Cerebellar nuclear complex (tissue), 1 donor: ENCODE measurements around the gene SLC5A5.
"Not testable (repeated sequence)": the region's sequence is repeated elsewhere in the genome, so short reads cannot be mapped to it uniquely, and the experiment has no call there.

ENCODE experiments used
- DNase-seq, 2 experiments: peaks; one replicate each; lab custom pipeline; 2025; lab: John Stamatoyannopoulos, UW

SLC5A5 gene

DNA sequence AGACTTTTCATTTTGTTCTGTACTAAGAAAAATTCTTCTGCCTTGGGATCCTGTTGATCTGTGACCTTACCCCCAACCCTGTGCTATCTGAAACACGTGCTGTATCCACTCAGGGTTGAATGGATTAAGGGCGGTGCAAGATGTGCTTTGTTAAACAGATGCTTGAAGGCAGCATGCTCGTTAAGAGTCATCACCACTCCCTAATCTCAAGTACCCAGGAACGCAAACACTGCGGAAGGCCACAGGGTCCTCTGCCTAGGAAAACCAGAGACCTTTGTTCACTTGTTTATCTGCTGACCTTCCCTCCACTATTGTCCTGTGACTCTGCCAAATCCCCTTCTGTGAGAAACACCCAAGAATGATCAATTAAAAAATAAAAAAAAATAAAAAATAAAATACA lies 47.4 kb downstream of the SLC5A5 start:
- not testable (repeated sequence) for DNase-seq

GRCh38 chr19:17920527-17920926 lies 48.8 kb downstream of the SLC5A5 start:
- no peak for DNase-seq

DNA sequence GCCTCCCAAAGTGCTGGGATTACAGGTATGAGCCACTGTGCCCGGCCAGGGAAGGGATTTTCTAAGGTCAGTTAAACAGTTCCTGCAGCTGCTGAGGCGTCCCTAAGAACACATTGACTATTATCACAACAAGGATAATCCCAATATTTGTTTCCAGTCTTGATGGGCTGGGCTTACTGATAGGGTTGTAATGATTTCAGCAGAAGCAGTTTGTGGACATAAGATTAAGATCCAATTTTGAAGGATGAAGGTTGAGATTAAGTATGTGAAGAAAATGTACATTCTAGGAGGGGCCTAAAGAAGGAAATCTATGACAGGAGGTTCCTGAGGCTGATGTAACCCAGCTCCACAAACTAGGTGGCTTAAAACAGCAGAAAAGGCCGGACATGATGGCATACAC lies 50.4 kb downstream of the SLC5A5 start:
- DNase-seq, result no peak

GRCh38 chr19:17926044-17926443 lies 54.3 kb downstream of the SLC5A5 start:
- DNase-seq, result no peak

DNA sequence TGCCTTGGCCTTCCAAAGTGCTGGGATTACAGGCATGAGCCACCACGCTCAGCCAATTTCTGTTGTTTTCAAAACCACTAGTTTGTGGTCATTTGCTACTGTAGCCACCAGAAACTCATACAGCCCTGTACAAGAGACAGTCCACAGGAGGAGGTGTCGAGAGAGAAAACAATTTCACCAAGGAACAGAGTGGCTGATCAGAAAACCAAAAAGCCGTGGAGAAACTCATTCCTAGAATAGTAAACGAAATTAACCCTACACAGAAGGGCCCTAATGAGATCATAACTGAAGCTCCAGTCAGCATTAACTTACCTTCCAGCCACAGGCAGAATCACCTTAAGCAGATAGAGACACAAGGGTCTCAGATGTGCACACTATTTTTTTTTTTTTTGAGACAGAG lies 57.3 kb downstream of the SLC5A5 start:
- DNase-seq, result no peak

DNA sequence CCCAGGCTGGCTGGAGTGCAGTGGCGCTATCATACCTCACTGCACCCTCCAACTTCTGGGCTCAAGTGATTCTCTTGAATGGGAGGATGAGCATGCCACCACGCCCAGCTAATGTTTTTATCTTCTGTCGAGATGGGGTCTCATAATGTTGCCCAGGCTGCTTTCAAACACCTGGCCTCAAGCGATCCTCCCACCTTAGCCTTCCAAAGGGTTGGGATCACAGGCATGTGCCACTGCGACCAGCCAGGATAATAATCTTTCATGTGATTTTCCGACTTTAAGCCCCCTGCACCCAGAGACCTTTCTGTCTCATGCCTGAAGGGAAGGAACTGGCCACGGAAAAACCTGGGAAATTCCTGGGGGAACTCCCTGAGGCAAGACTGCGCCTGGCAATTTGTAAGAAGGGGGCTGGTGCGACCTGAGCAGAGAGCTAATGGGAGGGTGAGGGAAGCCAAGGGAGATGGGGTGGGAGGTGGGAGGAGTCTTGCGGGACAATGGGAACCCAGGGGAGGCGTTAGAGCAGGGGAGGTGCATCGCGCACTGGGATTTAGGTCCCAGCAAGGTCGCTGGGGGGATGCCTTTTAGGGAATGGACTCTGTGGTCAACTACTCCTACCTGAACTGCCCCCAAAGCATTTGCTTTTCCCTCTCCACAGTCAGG lies 59.9 kb downstream of the SLC5A5 start:
- no peak for DNase-seq

- peak in 1 of 2 experiments; percentile 62 for DNase-seq
Observed at GRCh38 chr19:17932485-17933338, 61.0 kb downstream of the SLC5A5 start, which contains the start of gene CCDC124. CCDC124 (plus strand) TSS chr19:17933015; CDS start chr19:17936421, 3,406 bp downstream.

DNA sequence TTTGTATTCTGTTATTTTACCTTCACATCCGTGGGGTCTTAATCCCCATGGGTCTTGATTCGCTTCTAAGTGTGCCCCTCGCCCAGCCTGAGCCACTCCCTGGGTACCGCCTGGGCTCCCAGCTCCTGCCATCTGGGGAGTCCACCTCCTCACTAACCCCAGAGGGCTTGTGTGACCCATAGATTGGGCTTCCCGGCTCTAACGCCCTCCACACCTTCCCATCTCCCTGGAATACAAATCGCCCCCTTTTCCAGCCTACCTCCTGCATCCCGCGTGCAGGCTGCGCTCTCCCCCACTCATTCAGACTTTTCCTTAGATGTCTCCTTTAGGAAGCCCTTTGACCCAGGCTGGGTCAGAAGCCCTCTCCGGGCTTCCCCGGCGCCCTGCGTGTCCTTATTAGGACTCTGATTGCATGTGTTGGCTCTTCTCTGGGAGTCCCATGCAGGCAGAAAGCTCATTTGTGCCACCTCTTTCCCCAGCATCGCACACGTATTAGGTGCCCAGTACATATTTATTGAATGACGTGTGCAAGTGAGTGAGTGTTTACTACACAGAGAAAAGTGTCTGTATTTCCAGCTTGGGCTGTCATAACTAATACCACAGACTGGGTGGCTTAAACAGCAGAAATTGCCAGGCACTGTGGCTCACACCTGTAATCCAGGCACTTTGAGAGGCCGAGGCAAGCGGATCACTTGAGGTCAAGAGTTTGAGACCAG lies 61.8 kb downstream of the SLC5A5 start:
- DNase-seq, result no peak

GRCh38 chr19:17936379-17936778 lies 64.6 kb downstream of the SLC5A5 start:
- no peak for DNase-seq

DNA sequence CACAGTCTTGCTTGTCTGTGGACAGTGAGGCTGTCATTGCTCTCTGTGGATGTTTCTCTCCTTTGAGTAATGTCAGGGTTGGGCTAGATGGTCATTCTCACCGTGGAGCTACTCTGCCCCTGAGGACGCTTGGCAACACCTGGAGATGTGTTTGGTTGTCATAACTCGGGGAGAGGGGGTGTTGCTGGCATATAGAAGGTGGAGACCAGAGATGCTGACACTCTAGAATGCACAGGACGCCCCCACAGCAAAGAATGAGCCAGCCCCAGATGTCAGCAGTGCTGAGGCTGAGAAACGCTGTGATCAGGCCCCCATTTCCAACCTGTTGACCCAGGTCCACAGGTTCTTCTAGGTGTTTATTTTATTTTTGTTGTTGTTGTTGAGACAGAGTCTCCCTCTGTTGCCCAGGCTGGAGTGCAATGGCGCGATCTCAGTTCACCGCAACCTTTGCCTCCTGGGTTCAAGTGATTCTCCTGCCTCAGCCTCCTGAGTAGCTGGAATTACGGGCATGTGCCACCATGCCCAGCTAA lies 65.7 kb downstream of the SLC5A5 start:
- DNase-seq, result no peak

GRCh38 chr19:17938092-17938845 lies 66.5 kb downstream of the SLC5A5 start:
- DNase-seq, result no peak

- no peak for DNase-seq
Observed at GRCh38 chr19:17942181-17942580, 70.4 kb downstream of the SLC5A5 start.

DNA sequence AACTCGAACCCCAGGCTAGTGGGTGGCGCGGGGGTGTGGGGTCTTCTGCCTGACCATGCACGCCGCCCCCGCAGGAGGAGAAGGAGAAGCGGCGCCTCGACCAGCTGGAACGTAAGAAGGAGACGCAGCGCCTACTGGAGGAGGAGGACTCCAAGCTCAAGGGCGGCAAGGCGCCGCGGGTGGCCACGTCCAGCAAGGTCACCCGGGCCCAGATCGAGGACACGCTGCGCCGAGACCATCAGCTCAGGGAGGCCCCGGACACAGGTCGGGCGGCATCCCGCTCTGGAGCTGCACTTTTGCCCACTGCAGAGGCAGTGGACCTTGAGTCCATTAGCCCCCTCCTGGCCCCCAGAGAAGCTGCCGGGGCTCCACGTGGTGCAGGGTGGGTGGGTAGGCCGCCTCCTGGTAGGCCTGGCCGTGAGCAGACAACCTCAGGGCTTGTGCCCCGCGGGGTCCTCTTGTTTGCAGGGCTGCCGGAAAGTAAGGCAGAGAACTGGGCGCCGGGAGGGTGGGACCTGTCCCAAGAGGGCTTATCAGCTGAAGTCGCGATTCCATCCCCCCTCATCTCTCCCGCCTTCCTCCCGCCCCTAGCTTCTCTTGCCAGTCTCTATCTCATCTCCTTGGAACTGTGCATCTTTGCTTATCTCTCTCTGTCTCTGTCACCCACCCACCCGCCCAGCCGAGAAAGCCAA lies 71.0 kb downstream of the SLC5A5 start:
- DNase-seq, result no peak

- no peak for DNase-seq
Observed at GRCh38 chr19:17943274-17944221, 71.8 kb downstream of the SLC5A5 start.

GRCh38 chr19:17944301-17944700 lies 72.6 kb downstream of the SLC5A5 start:
- DNase-seq, result no peak
